MV-4-11 (cell line): ENCODE data around the gene KPNA3.
"Not testable (repeated sequence)": the region's sequence is repeated elsewhere in the genome, so short reads cannot be mapped to it uniquely, and the experiment has no call there.

Source experiments
- DNase-seq: peaks from one replicate; lab custom pipeline; 2025; lab: John Stamatoyannopoulos, UW

The KPNA3 gene

GRCh38 chr13:49792550-49793324 lies at the start of gene KPNA3:
Gene KPNA3, minus strand, starts transcription at chr13:49792682. Its CDS starts 176 bp downstream, at chr13:49792506.
- peak; percentile 94 for DNase-seq

- DNase-seq: no peak
Measured at GRCh38 chr13:49841964-49842363, 49.5 kb upstream of the KPNA3 start.

GRCh38 chr13:49840675-49841074 lies 48.2 kb upstream of the KPNA3 start:
- no peak for DNase-seq

- peak; percentile 86 for DNase-seq
Measured at GRCh38 chr13:49840266-49840665, 47.8 kb upstream of the KPNA3 start.

- no peak for DNase-seq
Measured at GRCh38 chr13:49838989-49839388, 46.5 kb upstream of the KPNA3 start.

- no peak for DNase-seq
Measured at GRCh38 chr13:49836516-49836915, 44.0 kb upstream of the KPNA3 start.

GRCh38 chr13:49833402-49833801 lies 40.9 kb upstream of the KPNA3 start:
- no peak for DNase-seq

GRCh38 chr13:49831455-49831854 lies 39.0 kb upstream of the KPNA3 start:
- peak; percentile 14 for DNase-seq

GRCh38 chr13:49830721-49831120 lies 38.2 kb upstream of the KPNA3 start:
- DNase-seq: no peak

GRCh38 chr13:49829715-49830114 lies 37.2 kb upstream of the KPNA3 start:
- DNase-seq: no peak

- DNase-seq: peak; percentile 89
Measured at GRCh38 chr13:49828453-49828852, 36.0 kb upstream of the KPNA3 start.

GRCh38 chr13:49827891-49828290 lies 35.4 kb upstream of the KPNA3 start:
- no peak for DNase-seq

- DNase-seq: no peak
Measured at GRCh38 chr13:49827336-49827735, 34.9 kb upstream of the KPNA3 start.

- DNase-seq: peak; percentile 60
Measured at GRCh38 chr13:49821216-49822009, 28.9 kb upstream of the KPNA3 start.

GRCh38 chr13:49820591-49821215 lies 28.2 kb upstream of the KPNA3 start:
- no peak for DNase-seq

GRCh38 chr13:49816047-49816446 lies 23.6 kb upstream of the KPNA3 start:
- not testable (repeated sequence) for DNase-seq

- peak; percentile 30 for DNase-seq
Measured at GRCh38 chr13:49814551-49815270, 22.2 kb upstream of the KPNA3 start.

GRCh38 chr13:49812812-49813211 lies 20.3 kb upstream of the KPNA3 start:
- DNase-seq: no peak

GRCh38 chr13:49811527-49811908 lies 19.0 kb upstream of the KPNA3 start:
- DNase-seq: no peak

- DNase-seq: no peak
Measured at GRCh38 chr13:49810567-49811526, 18.4 kb upstream of the KPNA3 start.

- no peak for DNase-seq
Measured at GRCh38 chr13:49807681-49808080, 15.2 kb upstream of the KPNA3 start.
